Measurements from ENCODE around the gene IL13RA1. TPM values are rescaled to one million over a fixed set of nuclear protein-coding genes. Genes with fewer than 3 reads are reported as not detected.

Gene IL13RA1
- total and polyA plus RNA-seq, 2 of the 13 experiments (the other 11 are each of a cell fraction or from before 2014, with no cell fraction given), result 56.6 to 73.5 TPM

DNA sequence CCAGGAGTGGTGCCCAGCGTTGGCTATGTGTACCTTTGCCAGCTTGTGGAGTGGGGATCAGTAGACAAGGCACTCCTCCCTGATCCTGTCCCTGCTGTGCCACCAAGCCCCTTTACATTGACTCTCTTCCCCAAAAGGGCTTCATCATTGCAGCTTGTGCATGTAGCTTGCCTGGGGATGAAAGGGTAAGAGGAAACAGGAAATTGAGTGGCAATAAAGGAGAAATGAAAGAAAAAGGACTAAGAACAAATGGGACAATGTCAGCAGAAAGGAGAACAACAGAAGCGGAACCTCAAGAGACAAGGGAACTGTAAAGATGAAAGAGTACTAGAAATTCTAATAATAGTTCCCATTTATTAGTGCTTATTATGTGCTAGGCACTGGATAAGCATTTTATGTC is 8.7 kb upstream of the IL13RA1 start (continued):
- TF ChIP-seq, protein P1, sequence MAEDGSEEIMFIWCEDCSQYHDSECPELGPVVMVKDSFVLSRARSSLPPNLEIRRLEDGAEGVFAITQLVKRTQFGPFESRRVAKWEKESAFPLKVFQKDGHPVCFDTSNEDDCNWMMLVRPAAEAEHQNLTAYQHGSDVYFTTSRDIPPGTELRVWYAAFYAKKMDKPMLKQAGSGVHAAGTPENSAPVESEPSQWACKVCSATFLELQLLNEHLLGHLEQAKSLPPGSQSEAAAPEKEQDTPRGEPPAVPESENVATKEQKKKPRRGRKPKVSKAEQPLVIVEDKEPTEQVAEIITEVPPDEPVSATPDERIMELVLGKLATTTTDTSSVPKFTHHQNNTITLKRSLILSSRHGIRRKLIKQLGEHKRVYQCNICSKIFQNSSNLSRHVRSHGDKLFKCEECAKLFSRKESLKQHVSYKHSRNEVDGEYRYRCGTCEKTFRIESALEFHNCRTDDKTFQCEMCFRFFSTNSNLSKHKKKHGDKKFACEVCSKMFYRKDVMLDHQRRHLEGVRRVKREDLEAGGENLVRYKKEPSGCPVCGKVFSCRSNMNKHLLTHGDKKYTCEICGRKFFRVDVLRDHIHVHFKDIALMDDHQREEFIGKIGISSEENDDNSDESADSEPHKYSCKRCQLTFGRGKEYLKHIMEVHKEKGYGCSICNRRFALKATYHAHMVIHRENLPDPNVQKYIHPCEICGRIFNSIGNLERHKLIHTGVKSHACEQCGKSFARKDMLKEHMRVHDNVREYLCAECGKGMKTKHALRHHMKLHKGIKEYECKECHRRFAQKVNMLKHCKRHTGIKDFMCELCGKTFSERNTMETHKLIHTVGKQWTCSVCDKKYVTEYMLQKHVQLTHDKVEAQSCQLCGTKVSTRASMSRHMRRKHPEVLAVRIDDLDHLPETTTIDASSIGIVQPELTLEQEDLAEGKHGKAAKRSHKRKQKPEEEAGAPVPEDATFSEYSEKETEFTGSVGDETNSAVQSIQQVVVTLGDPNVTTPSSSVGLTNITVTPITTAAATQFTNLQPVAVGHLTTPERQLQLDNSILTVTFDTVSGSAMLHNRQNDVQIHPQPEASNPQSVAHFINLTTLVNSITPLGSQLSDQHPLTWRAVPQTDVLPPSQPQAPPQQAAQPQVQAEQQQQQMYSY (CRISPR knock-in tag; IDR thresholded peaks at IDR 0.05), result no peak

DNA sequence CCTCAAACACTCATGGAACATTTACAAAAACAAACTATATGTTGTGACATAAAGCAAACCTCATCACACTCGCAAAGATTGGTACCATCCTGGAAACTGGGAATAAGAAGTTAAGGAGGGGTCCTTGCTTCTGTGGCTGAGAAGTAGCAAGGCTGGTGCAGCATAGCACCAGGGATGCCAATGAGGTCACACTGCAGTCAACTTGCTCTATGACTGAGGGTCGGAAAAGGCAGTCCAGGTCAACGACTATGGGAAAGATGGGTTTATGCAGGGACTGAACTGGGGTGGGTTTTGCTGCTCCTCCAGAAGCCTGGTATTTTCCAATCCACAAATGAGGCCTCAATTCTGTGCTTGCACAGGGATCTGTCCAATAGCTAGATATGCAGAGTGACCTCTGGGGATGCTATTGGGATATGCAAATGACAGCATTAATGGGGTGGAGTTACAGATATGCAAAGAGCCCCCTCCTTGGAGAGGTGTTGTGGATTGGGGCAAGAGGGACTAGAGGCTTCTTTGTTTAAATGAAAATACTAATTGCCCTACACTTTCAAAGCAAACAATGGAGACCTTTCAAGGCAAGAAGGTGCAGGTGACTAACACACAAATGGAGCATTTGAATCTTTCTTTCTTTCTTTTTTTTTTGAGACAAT is 7.2 kb upstream of the IL13RA1 start:
- H3K27ac ChIP-seq (ENCODE audit: extremely low read length, insufficient read depth, low read length), result no peak overlapping the region
- in situ Hi-C loops (cut with HindIII; ENCODE audit: extremely low pct_ligation_motif_present, low pct_unique_long_range_greater_than_20kb), result no loop called here
- FAIRE-seq (no peak), DNase-seq (ENCODE audit: low spot score) (no peak), ATAC-seq (no peak)
- no peaks in the 10 kb centered on the region for H4K20me1 ChIP-seq (ENCODE audit: insufficient read depth, low read length)
- H3K9me3 ChIP-seq (ENCODE audit: low read length), result no peaks in the 10 kb centered on the region
- 40% methylated on average over 3 of the region's 3 CpGs for WGBS (ENCODE audit: low lambda C conversion rate)
- H3K4me1 ChIP-seq (ENCODE audit: insufficient read depth, low read length), result peaks cover 19% of the 10 kb centered on the region
- no peak overlapping the region for H2AFZ ChIP-seq (ENCODE audit: low read length)
- intact Hi-C loops (cut with micrococcal nuclease; ENCODE audit: unreplicated experiment), result no loop called here
- POLR2A ChIA-PET, result no interaction called here
- H3K36me3 ChIP-seq (replicated peaks in 1 of 2; ENCODE audit: control insufficient read depth in 1 of 2, insufficient read depth in 2 of 2, low read length in 2 of 2), result no peaks in the 10 kb centered on the region
- CTCF ChIA-PET (ENCODE audit: low intra/inter-chr PET ratio, low total read pairs), result no interaction called here
- no peak overlapping the region for H3K4me3 ChIP-seq (replicated peaks in 1 of 3; ENCODE audit: insufficient read depth in 1 of 3, low read depth in 2 of 3, low read length in 3 of 3)
- no peaks in the 10 kb centered on the region for H3K79me2 ChIP-seq (ENCODE audit: insufficient read depth, low read length)
- TF ChIP-seq BRCA1 (CRISPR knock-in tag; IDR thresholded peaks at IDR 0.05), result no peak
- no peak for TF ChIP-seq PLRG1 (conservative IDR thresholded peaks at IDR 0.05)
- TF ChIP-seq ZNF253 (CRISPR knock-in tag; IDR thresholded peaks at IDR 0.05; ENCODE audit: borderline replicate concordance), result no peak
- TF ChIP-seq STAT5B (CRISPR knock-in tag; IDR thresholded peaks at IDR 0.05), result no peak
- TF ChIP-seq SRF (IDR thresholded peaks at IDR 0.05; ENCODE audit: low read depth, low read length), result no peak
- no peak for TF ChIP-seq ZFAT (CRISPR knock-in tag; conservative IDR thresholded peaks at IDR 0.05)
- TF ChIP-seq, protein P2, sequence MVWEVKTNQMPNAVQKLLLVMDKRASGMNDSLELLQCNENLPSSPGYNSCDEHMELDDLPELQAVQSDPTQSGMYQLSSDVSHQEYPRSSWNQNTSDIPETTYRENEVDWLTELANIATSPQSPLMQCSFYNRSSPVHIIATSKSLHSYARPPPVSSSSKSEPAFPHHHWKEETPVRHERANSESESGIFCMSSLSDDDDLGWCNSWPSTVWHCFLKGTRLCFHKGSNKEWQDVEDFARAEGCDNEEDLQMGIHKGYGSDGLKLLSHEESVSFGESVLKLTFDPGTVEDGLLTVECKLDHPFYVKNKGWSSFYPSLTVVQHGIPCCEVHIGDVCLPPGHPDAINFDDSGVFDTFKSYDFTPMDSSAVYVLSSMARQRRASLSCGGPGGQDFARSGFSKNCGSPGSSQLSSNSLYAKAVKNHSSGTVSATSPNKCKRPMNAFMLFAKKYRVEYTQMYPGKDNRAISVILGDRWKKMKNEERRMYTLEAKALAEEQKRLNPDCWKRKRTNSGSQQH (CRISPR knock-in tag; IDR thresholded peaks at IDR 0.05; ENCODE audit: low read depth), result no peak
- H3K27me3 ChIP-seq (ENCODE audit: control insufficient read depth in 1 of 2, insufficient read depth in 2 of 2, low read length in 2 of 2), result no peaks in the 10 kb centered on the region
- H3K9ac ChIP-seq (ENCODE audit: insufficient read depth, low read depth, low read length), result no peak overlapping the region
- no peak overlapping the region for H3K4me2 ChIP-seq (ENCODE audit: low read depth, low read length)
- BruUV-seq (replicated peaks), result no TSS peak
